ENCODE measurements around the gene XYLT2. TPM values are rescaled to one million over a fixed set of nuclear protein-coding genes. Genes with fewer than 3 reads are reported as not detected.

The XYLT2 gene
- total and polyA plus RNA-seq, 2 of the 13 experiments (the other 11 are each of a cell fraction or from before 2014, with no cell fraction given) = 17.0 to 22.1 TPM

- no peak for TF ChIP-seq HNRNPUL1 (IDR thresholded peaks at IDR 0.05; ENCODE audit: low read depth, low read length)
- TF ChIP-seq ATM (IDR thresholded peaks at IDR 0.05; ENCODE audit: borderline replicate concordance) = no peak
- peak; percentile 52; the same call in 1 of the 2 replicates for TF ChIP-seq SIX1 (CRISPR knock-in tag; IDR thresholded peaks at IDR 0.05; ENCODE audit: borderline replicate concordance)
- no peak for TF ChIP-seq GLI4 (CRISPR knock-in tag; IDR thresholded peaks at IDR 0.05; ENCODE audit: borderline replicate concordance)
- peak; percentile 81; the same call in 1 of the 2 replicates for TF ChIP-seq ZKSCAN8 (CRISPR knock-in tag; IDR thresholded peaks at IDR 0.05; ENCODE audit: borderline replicate concordance)
- no peak for TF ChIP-seq THAP8 (CRISPR knock-in tag; IDR thresholded peaks at IDR 0.05; ENCODE audit: borderline replicate concordance)
- TF ChIP-seq PHF8 (CRISPR knock-in tag; IDR thresholded peaks at IDR 0.05) = peak; percentile 97
- TF ChIP-seq, protein P1, sequence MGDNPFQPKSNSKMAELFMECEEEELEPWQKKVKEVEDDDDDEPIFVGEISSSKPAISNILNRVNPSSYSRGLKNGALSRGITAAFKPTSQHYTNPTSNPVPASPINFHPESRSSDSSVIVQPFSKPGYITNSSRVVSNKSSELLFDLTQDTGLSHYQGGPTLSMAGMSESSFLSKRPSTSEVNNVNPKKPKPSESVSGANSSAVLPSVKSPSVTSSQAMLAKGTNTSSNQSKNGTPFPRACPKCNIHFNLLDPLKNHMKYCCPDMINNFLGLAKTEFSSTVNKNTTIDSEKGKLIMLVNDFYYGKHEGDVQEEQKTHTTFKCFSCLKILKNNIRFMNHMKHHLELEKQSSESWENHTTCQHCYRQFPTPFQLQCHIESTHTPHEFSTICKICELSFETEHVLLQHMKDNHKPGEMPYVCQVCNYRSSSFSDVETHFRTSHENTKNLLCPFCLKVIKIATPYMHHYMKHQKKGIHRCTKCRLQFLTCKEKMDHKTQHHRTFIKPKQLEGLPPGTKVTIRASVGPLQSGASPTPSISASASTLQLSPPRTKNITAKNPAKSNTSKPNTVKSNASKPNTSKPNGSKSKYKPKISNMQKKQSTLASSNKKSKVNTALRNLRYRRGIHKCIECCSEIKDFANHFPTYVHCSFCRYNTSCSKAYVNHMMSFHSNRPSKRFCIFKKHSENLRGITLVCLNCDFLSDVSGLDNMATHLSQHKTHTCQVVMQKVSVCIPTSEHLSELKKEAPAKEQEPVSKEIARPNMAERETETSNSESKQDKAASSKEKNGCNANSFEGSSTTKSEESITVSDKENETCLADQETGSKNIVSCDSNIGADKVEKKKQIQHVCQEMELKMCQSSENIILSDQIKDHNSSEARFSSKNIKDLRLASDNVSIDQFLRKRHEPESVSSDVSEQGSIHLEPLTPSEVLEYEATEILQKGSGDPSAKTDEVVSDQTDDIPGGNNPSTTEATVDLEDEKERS (CRISPR knock-in tag; IDR thresholded peaks at IDR 0.05) = no peak
- TF ChIP-seq, protein P2, sequence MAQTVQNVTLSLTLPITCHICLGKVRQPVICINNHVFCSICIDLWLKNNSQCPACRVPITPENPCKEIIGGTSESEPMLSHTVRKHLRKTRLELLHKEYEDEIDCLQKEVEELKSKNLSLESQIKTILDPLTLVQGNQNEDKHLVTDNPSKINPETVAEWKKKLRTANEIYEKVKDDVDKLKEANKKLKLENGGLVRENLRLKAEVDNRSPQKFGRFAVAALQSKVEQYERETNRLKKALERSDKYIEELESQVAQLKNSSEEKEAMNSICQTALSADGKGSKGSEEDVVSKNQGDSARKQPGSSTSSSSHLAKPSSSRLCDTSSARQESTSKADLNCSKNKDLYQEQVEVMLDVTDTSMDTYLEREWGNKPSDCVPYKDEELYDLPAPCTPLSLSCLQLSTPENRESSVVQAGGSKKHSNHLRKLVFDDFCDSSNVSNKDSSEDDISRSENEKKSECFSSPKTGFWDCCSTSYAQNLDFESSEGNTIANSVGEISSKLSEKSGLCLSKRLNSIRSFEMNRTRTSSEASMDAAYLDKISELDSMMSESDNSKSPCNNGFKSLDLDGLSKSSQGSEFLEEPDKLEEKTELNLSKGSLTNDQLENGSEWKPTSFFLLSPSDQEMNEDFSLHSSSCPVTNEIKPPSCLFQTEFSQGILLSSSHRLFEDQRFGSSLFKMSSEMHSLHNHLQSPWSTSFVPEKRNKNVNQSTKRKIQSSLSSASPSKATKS (CRISPR knock-in tag; IDR thresholded peaks at IDR 0.05) = no peak
- 0 out of 2 replicates have a peak, but pooled peaks have one; percentile 55 for TF ChIP-seq BRCA1 (CRISPR knock-in tag; IDR thresholded peaks at IDR 0.05)
- peak; percentile 95; the same call in 1 of the 2 replicates for TF ChIP-seq ZNF558 (CRISPR knock-in tag; IDR thresholded peaks at IDR 0.05; ENCODE audit: borderline replicate concordance)
- peak; percentile 98 for TF ChIP-seq ZNF225 (CRISPR knock-in tag; IDR thresholded peaks at IDR 0.05)
- TF ChIP-seq RFXANK (CRISPR knock-in tag; IDR thresholded peaks at IDR 0.05) = no peak; the same call in 1 of the 2 replicates
- TF ChIP-seq ZNF530 (CRISPR knock-in tag; IDR thresholded peaks at IDR 0.05; ENCODE audit: low read depth) = no peak
- peak; percentile 96 for TF ChIP-seq MAX (IDR thresholded peaks at IDR 0.05)
- TF ChIP-seq TMF1 (CRISPR knock-in tag; IDR thresholded peaks at IDR 0.05; ENCODE audit: low read depth) = peak; percentile 95
- TF ChIP-seq ZNF615 (CRISPR knock-in tag; IDR thresholded peaks at IDR 0.05; ENCODE audit: borderline replicate concordance) = peak; percentile 93; the same call in 1 of the 2 replicates
- no peak for TF ChIP-seq IKZF1 (IDR thresholded peaks at IDR 0.05)
- TF ChIP-seq ZNF652 (CRISPR knock-in tag; IDR thresholded peaks at IDR 0.05; ENCODE audit: borderline replicate concordance, low read depth) = peak; percentile 47; the same call in 1 of the 2 replicates
- TF ChIP-seq SRY (CRISPR knock-in tag; IDR thresholded peaks at IDR 0.05) = no peak; the same call in none of the 2 replicates
- TF ChIP-seq SYNCRIP (IDR thresholded peaks at IDR 0.05; ENCODE audit: insufficient read depth, low read depth, low read length) = no peak
- peak; percentile 75; the same call in 1 of the 2 replicates for TF ChIP-seq DNMT1 (CRISPR knock-in tag; IDR thresholded peaks at IDR 0.05)
- peak; percentile 74 for TF ChIP-seq ZNF724P (CRISPR knock-in tag; IDR thresholded peaks at IDR 0.05; ENCODE audit: borderline replicate concordance)
- peak; percentile 74; the same call in 1 of the 2 replicates for TF ChIP-seq RFXAP (CRISPR knock-in tag; IDR thresholded peaks at IDR 0.05; ENCODE audit: borderline replicate concordance)
These were observed 27.0 kb downstream of the XYLT2 start, which contains the start of the genes EME1 and MRPL27 (continued) for GRCh38 chr17:50372758-50373556.

Measured in HepG2 (cell line).